Muscle layer of duodenum (tissue), 2 donors: Measurements from ENCODE around the gene TAS1R3.
A peak's percentile ranks its signal among the peaks of the same experiment; 100 is the strongest.

Source experiments
- H3K27ac ChIP-seq: one replicate; pipeline ENCODE4 v1.7.0; 2013; ENCODE audit warnings: mild to moderate bottlenecking, low read length
- H3K27me3 ChIP-seq: one replicate; pipeline ENCODE4 v1.7.0; 2013; ENCODE audit warnings: low read depth, mild to moderate bottlenecking, control low read depth, low read length
- H3K36me3 ChIP-seq, 2 donors: one replicate each; pipeline ENCODE4 v1.7.0; 2013; ENCODE audit warnings: low read length in 2 of 2, control low read depth in 1 of 2, mild to moderate bottlenecking in 1 of 2; ENCODE audit not compliant: insufficient read depth in 2 of 2, control insufficient read depth in 1 of 2
- H3K4me1 ChIP-seq, 2 donors: one replicate each; pipeline ENCODE4 v1.7.0; 2013; ENCODE audit warnings: low read length in 2 of 2, mild to moderate bottlenecking in 2 of 2, control low read depth in 1 of 2, moderate library complexity in 1 of 2; ENCODE audit not compliant: insufficient read depth in 2 of 2, control insufficient read depth in 1 of 2
- H3K4me3 ChIP-seq, 2 donors: one replicate each; pipeline ENCODE4 v1.7.0; 2013; ENCODE audit warnings: low read length in 2 of 2, low read depth in 1 of 2, mild to moderate bottlenecking in 1 of 2
- H3K9me3 ChIP-seq, 2 donors: one replicate each; pipeline ENCODE4 v1.7.0; 2013; ENCODE audit warnings: low read length in 2 of 2, control low read depth in 1 of 2, mild to moderate bottlenecking in 1 of 2; ENCODE audit not compliant: control insufficient read depth in 1 of 2
- donor health status: healthy.

TAS1R3 gene

DNA sequence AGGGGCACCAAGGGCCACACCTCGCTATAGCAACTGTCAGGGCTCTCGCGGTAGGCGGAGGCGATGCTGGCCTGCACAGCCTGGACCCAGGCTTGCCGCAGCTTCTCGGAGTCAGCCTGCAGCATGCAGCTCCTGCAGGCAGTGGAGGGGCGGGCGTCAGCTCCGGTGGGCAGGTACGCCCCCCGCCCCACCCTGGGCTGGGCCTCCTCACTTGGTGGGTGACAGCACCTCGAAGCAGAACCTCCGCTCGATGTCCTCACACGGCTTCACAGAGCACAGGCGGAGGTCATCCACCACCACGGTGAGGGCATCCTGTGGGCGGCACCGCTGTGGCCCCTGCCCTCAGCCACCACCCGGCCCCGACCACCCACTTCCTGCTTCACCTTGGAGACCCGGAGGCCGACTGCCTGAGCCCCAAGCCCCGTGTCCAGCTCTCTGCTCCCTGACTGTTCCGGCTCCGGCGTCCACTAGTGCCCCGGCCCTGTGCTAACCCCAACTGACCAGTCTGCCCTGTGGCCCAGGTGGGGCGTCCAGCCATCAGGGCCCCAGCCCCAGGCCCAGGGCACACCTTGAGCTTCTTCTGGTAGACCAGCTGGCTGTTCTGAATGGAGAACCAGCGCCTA, 33.2 kb upstream of the TAS1R3 start:
- peaks cover 0 to 35% of the 10 kb centered on the region in 2 donors for H3K36me3 ChIP-seq
- peaks cover 0 to 4% of the 10 kb centered on the region in 2 donors for H3K4me1 ChIP-seq
- H3K4me3 ChIP-seq: no peak overlapping the region
- H3K27ac ChIP-seq: no peak overlapping the region
- H3K9me3 ChIP-seq: no peaks in the 10 kb centered on the region
- H3K27me3 ChIP-seq: no peaks in the 10 kb centered on the region

GRCh38 chr1:1298861-1299685, 32.0 kb upstream of the TAS1R3 start:
- Histone ChIP-seq H3K4me3 (no peak overlapping the region), H3K36me3 (peaks cover 0 to 34% of the 10 kb centered on the region in 2 donors), H3K27me3 (no peaks in the 10 kb centered on the region), H3K9me3 (no peaks in the 10 kb centered on the region), H3K4me1 (peaks cover 0 to 12% of the 10 kb centered on the region in 2 donors), H3K27ac (no peak overlapping the region)

GRCh38 chr1:1299686-1300351, 31.3 kb upstream of the TAS1R3 start:
- no peak overlapping the region for H3K27ac ChIP-seq
- no peak overlapping the region for H3K4me3 ChIP-seq
- peaks cover under 1 to 19% of the 10 kb centered on the region in 2 donors for H3K4me1 ChIP-seq
- H3K27me3 ChIP-seq: no peaks in the 10 kb centered on the region
- H3K9me3 ChIP-seq: no peaks in the 10 kb centered on the region
- peaks cover 0 to 27% of the 10 kb centered on the region in 2 donors for H3K36me3 ChIP-seq

DNA sequence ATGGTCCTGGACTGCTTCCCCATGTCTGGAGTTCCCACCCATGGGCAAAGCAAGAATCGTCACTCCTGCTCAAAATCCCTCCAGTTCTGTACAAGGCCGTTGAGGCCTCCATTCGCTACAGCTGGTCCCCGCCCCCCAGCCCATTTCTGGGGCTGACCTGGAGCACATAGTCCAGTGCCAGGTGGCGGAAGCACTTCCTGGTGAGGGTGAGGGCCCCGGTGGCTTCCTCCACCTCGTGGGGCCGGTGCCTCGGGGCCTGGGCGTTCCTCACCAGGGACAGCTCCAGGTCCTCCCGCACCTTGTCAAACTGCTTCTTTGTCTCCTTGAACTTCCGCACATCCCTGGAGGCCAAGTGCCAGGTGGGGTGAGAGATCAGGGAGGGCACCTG, 30.7 kb upstream of the TAS1R3 start:
- H3K27ac ChIP-seq: no peak overlapping the region
- no peak overlapping the region for H3K4me3 ChIP-seq
- no peaks in the 10 kb centered on the region for H3K9me3 ChIP-seq
- peaks cover 0 to 22% of the 10 kb centered on the region in 2 donors for H3K36me3 ChIP-seq
- no peaks in the 10 kb centered on the region for H3K27me3 ChIP-seq
- peaks cover 6 to 25% of the 10 kb centered on the region in 2 donors for H3K4me1 ChIP-seq

- no peaks in the 10 kb centered on the region for H3K9me3 ChIP-seq
- no peaks in the 10 kb centered on the region for H3K27me3 ChIP-seq
- no peak overlapping the region for H3K4me3 ChIP-seq
- H3K36me3 ChIP-seq: peaks cover 0 to 6% of the 10 kb centered on the region in 2 donors
- no peak overlapping the region for H3K27ac ChIP-seq
- peaks cover 16 to 41% of the 10 kb centered on the region in 2 donors for H3K4me1 ChIP-seq
Measured at GRCh38 chr1:1302006-1302430, 29.1 kb upstream of the TAS1R3 start.

GRCh38 chr1:1302951-1303509, 28.1 kb upstream of the TAS1R3 start:
- H3K36me3 ChIP-seq: peaks cover 0 to 1% of the 10 kb centered on the region in 2 donors
- H3K9me3 ChIP-seq: no peaks in the 10 kb centered on the region
- H3K27ac ChIP-seq: no peak overlapping the region

DNA sequence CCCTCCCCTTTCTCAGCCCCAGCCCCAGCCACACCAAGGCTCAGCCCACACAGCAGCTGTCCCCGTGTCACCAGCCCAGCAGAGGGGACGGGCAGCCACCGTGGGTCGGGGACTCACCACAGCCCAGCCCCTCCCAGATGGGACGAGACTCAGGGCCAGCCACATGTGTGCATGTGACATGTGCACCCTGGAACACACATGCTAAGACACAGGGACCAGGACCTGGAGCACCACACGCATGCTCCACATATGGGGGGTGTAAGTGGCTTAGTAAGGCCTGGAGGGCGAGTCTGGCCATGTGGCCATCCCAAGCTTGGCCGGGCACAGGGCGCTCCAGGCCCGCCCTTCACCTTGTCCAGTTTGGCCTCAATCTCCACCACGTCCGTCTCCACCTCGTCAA, 27.3 kb upstream of the TAS1R3 start:
- Histone ChIP-seq H3K4me3 (peak overlapping the region in 1 of 2 donors; percentile 90), H3K27me3 (no peaks in the 10 kb centered on the region), H3K36me3 (no peaks in the 10 kb centered on the region), H3K4me1 (peaks cover 16 to 43% of the 10 kb centered on the region in 2 donors), H3K9me3 (no peaks in the 10 kb centered on the region), H3K27ac (no peak overlapping the region)

More at GRCh38 chr1:1302951-1303509, 28.1 kb upstream of the TAS1R3 start:
- Histone ChIP-seq H3K27me3 (no peaks in the 10 kb centered on the region), H3K4me3 (no peak overlapping the region), H3K4me1 (peaks cover 16 to 44% of the 10 kb centered on the region in 2 donors)

GRCh38 chr1:1304331-1305299, 26.5 kb upstream of the TAS1R3 start:
- Histone ChIP-seq H3K27ac (peak overlapping the region; percentile 60), H3K36me3 (no peaks in the 10 kb centered on the region), H3K4me1 (peaks cover 16 to 47% of the 10 kb centered on the region in 2 donors), H3K27me3 (no peaks in the 10 kb centered on the region), H3K4me3 (peak overlapping the region; percentile 52 to 90), H3K9me3 (no peaks in the 10 kb centered on the region)

DNA sequence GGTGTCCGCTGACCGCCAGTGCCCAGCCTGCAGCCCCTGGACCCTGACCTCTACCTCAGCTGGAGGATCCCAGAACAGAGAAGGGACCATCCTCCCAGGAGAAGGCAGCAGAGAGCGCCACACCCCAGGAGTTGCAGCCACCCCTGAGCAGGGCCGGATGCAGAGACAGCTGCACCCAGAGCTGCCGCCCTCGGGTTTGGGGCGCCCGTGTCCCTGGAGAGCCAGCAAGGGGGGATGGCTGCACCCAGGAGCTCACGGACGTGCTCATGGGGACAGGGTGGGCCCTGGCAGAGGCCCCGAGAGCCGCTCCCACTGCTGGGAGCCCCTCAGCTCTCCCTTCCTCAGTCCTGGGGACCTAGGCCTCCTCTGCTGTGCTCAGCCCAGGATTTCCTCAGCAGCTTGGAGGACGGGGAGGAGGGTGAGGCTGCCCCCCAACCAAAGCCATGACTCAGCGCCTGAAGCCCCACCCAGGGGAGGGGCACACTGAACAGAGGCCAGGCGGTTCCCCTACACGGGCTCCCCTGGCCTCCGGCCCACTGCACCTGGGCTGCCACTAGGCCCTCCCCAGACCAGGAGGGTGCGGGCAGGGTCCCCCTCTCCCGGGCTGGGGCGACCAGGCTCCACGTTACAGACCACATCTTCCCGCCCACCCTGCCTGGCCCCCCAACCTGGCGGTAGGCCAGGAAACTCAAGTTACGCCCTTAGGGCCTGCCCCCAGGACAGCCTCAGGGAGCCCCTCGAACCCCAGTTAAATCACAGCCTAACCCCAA, 25.6 kb upstream of the TAS1R3 start:
- Histone ChIP-seq H3K9me3 (no peaks in the 10 kb centered on the region), H3K4me1 (peaks cover 16 to 49% of the 10 kb centered on the region in 2 donors), H3K27me3 (no peaks in the 10 kb centered on the region), H3K36me3 (no peaks in the 10 kb centered on the region), H3K27ac (peak overlapping the region; percentile 60), H3K4me3 (peak overlapping the region; percentile 62 to 90)
